ENCODE results near the gene CRB3. TPM values are rescaled to one million over a fixed set of nuclear protein-coding genes. Genes with fewer than 3 reads are reported as not detected.

The CRB3 gene
- total RNA-seq, 1 experiment from 2014 or later = 29.9 TPM

DNA sequence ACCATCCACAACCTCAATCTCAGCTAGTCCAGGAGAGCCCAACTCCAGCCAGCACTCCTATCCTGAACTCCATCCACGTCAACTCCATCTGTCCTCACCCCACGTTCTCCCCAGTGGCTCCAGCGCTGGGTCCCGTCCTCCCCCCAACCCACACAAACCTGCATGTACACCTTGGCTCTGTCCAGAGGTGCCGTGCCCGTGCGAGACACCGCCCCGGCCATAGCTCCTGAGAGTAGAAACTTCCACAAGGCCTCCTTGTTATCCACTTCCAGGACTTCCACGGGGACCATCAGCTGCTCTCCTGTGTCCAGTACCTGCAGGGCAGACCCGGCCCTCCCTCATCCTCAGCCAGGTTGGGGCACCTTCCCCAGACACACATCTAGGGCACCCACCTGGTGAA is 32.2 kb upstream of the CRB3 start (continued):
- TF ChIP-seq, protein P1, sequence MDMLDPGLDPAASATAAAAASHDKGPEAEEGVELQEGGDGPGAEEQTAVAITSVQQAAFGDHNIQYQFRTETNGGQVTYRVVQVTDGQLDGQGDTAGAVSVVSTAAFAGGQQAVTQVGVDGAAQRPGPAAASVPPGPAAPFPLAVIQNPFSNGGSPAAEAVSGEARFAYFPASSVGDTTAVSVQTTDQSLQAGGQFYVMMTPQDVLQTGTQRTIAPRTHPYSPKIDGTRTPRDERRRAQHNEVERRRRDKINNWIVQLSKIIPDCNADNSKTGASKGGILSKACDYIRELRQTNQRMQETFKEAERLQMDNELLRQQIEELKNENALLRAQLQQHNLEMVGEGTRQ (CRISPR knock-in tag; IDR thresholded peaks at IDR 0.05) = no peak
- TF ChIP-seq, protein P2, sequence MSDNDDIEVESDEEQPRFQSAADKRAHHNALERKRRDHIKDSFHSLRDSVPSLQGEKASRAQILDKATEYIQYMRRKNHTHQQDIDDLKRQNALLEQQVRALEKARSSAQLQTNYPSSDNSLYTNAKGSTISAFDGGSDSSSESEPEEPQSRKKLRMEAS (CRISPR knock-in tag; IDR thresholded peaks at IDR 0.05) = no peak
- TF ChIP-seq ZNF396 (CRISPR knock-in tag; IDR thresholded peaks at IDR 0.05; ENCODE audit: borderline replicate concordance) = no peak
- no peak for TF ChIP-seq TEAD1 (CRISPR knock-in tag; IDR thresholded peaks at IDR 0.05)
- TF ChIP-seq SOX15 (CRISPR knock-in tag; IDR thresholded peaks at IDR 0.05) = no peak
- TF ChIP-seq CREB1 (CRISPR knock-in tag; IDR thresholded peaks at IDR 0.05) = no peak
- TF ChIP-seq RELA (CRISPR knock-in tag; IDR thresholded peaks at IDR 0.05; ENCODE audit: borderline replicate concordance) = no peak
- TF ChIP-seq, protein P3, sequence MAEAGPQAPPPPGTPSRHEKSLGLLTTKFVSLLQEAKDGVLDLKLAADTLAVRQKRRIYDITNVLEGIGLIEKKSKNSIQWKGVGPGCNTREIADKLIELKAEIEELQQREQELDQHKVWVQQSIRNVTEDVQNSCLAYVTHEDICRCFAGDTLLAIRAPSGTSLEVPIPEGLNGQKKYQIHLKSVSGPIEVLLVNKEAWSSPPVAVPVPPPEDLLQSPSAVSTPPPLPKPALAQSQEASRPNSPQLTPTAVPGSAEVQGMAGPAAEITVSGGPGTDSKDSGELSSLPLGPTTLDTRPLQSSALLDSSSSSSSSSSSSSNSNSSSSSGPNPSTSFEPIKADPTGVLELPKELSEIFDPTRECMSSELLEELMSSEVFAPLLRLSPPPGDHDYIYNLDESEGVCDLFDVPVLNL (CRISPR knock-in tag; IDR thresholded peaks at IDR 0.05; ENCODE audit: borderline replicate concordance, low read depth) = no peak
- no peak for TF ChIP-seq SMAD4 (CRISPR knock-in tag; IDR thresholded peaks at IDR 0.05)

DNA sequence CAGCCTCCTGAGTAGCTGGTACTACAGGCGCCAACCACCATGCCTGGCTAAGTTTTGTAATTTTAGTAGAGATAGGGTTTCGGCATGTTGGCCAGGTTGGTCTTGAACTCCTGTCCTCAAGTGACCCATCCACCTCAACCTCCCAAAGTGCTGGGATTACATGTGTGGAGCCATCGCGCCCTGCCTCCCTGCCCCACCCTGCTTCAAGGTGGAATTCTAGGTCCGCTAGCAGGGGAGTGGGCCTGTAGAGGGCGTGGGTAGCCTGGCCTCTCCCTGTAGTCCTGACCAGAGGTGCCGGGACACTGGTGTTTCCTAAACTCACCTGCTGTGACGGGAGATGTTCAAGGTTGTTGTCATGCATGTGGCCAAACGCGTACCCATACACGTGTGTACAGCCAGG is 30.9 kb upstream of the CRB3 start:
- H3K36me3 Mint-ChIP-seq = no peaks in the 10 kb centered on the region
- peaks cover 36% of the 10 kb centered on the region for H3K27me3 Mint-ChIP-seq (ENCODE audit: low read depth)
- H3K27ac Mint-ChIP-seq = no peak overlapping the region
- H3K4me3 Mint-ChIP-seq = no peak overlapping the region
- no peaks in the 10 kb centered on the region for H3K4me1 Mint-ChIP-seq
- CTCF ChIA-PET = no interaction called here
- ATAC-seq (peak; percentile 67), DNase-seq (ENCODE audit: low spot score) (no peak)
- POLR2A ChIA-PET = no interaction called here
- no peaks in the 10 kb centered on the region for H3K9me3 Mint-ChIP-seq
- TF ChIP-seq ZNF317 (CRISPR knock-in tag; IDR thresholded peaks at IDR 0.05; ENCODE audit: borderline replicate concordance, low read depth) (no peak), CBFB (CRISPR knock-in tag; IDR thresholded peaks at IDR 0.05; ENCODE audit: low read depth) (no peak), ZNF219 (CRISPR knock-in tag; IDR thresholded peaks at IDR 0.05; ENCODE audit: borderline replicate concordance) (no peak), GTF2I (CRISPR knock-in tag; conservative IDR thresholded peaks at IDR 0.05) (no peak), ZNF671 (CRISPR knock-in tag; IDR thresholded peaks at IDR 0.05) (no peak), OVOL2 (CRISPR knock-in tag; IDR thresholded peaks at IDR 0.05; ENCODE audit: borderline replicate concordance) (no peak), ATF1 (CRISPR knock-in tag; IDR thresholded peaks at IDR 0.05) (no peak), ETV6 (CRISPR knock-in tag; IDR thresholded peaks at IDR 0.05) (no peak), FOXK1 (CRISPR knock-in tag; IDR thresholded peaks at IDR 0.05) (no peak)
- TF ChIP-seq, protein P4, sequence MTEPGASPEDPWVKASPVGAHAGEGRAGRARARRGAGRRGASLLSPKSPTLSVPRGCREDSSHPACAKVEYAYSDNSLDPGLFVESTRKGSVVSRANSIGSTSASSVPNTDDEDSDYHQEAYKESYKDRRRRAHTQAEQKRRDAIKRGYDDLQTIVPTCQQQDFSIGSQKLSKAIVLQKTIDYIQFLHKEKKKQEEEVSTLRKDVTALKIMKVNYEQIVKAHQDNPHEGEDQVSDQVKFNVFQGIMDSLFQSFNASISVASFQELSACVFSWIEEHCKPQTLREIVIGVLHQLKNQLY (CRISPR knock-in tag; IDR thresholded peaks at IDR 0.05) = no peak
- TF ChIP-seq, protein P5, sequence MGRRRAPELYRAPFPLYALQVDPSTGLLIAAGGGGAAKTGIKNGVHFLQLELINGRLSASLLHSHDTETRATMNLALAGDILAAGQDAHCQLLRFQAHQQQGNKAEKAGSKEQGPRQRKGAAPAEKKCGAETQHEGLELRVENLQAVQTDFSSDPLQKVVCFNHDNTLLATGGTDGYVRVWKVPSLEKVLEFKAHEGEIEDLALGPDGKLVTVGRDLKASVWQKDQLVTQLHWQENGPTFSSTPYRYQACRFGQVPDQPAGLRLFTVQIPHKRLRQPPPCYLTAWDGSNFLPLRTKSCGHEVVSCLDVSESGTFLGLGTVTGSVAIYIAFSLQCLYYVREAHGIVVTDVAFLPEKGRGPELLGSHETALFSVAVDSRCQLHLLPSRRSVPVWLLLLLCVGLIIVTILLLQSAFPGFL (CRISPR knock-in tag; IDR thresholded peaks at IDR 0.05; ENCODE audit: borderline replicate concordance) = no peak
- TF ChIP-seq, protein P6, sequence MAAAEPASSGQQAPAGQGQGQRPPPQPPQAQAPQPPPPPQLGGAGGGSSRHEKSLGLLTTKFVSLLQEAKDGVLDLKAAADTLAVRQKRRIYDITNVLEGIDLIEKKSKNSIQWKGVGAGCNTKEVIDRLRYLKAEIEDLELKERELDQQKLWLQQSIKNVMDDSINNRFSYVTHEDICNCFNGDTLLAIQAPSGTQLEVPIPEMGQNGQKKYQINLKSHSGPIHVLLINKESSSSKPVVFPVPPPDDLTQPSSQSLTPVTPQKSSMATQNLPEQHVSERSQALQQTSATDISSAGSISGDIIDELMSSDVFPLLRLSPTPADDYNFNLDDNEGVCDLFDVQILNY (CRISPR knock-in tag; IDR thresholded peaks at IDR 0.05) = no peak
- TF ChIP-seq, protein P7, sequence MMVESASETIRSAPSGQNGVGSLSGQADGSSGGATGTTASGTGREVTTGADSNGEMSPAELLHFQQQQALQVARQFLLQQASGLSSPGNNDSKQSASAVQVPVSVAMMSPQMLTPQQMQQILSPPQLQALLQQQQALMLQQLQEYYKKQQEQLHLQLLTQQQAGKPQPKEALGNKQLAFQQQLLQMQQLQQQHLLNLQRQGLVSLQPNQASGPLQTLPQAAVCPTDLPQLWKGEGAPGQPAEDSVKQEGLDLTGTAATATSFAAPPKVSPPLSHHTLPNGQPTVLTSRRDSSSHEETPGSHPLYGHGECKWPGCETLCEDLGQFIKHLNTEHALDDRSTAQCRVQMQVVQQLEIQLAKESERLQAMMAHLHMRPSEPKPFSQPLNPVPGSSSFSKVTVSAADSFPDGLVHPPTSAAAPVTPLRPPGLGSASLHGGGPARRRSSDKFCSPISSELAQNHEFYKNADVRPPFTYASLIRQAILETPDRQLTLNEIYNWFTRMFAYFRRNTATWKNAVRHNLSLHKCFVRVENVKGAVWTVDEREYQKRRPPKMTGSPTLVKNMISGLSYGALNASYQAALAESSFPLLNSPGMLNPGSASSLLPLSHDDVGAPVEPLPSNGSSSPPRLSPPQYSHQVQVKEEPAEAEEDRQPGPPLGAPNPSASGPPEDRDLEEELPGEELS (CRISPR knock-in tag; IDR thresholded peaks at IDR 0.05) = no peak
- TF ChIP-seq, protein P2 (CRISPR knock-in tag; IDR thresholded peaks at IDR 0.05) = no peak
- TF ChIP-seq, protein P8, sequence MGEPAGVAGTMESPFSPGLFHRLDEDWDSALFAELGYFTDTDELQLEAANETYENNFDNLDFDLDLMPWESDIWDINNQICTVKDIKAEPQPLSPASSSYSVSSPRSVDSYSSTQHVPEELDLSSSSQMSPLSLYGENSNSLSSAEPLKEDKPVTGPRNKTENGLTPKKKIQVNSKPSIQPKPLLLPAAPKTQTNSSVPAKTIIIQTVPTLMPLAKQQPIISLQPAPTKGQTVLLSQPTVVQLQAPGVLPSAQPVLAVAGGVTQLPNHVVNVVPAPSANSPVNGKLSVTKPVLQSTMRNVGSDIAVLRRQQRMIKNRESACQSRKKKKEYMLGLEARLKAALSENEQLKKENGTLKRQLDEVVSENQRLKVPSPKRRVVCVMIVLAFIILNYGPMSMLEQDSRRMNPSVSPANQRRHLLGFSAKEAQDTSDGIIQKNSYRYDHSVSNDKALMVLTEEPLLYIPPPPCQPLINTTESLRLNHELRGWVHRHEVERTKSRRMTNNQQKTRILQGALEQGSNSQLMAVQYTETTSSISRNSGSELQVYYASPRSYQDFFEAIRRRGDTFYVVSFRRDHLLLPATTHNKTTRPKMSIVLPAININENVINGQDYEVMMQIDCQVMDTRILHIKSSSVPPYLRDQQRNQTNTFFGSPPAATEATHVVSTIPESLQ (CRISPR knock-in tag; IDR thresholded peaks at IDR 0.05) = no peak
- TF ChIP-seq, protein P9, sequence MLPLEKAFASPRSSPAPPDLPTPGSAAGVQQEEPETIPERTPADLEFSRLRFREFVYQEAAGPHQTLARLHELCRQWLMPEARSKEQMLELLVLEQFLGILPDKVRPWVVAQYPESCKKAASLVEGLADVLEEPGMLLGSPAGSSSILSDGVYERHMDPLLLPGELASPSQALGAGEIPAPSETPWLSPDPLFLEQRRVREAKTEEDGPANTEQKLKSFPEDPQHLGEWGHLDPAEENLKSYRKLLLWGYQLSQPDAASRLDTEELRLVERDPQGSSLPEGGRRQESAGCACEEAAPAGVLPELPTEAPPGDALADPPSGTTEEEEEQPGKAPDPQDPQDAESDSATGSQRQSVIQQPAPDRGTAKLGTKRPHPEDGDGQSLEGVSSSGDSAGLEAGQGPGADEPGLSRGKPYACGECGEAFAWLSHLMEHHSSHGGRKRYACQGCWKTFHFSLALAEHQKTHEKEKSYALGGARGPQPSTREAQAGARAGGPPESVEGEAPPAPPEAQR (CRISPR knock-in tag; IDR thresholded peaks at IDR 0.05) = no peak
